ENCODE measurements around the gene SLC16A11. TPM values are rescaled to one million over a fixed set of nuclear protein-coding genes. Genes with fewer than 3 reads are reported as not detected.
A peak's percentile ranks its signal among the peaks of the same experiment; 100 is the strongest.

SLC16A11 gene
- polyA plus RNA-seq, 2 of the 4 experiments (the other 2 are of a cell fraction) = not detected

DNA sequence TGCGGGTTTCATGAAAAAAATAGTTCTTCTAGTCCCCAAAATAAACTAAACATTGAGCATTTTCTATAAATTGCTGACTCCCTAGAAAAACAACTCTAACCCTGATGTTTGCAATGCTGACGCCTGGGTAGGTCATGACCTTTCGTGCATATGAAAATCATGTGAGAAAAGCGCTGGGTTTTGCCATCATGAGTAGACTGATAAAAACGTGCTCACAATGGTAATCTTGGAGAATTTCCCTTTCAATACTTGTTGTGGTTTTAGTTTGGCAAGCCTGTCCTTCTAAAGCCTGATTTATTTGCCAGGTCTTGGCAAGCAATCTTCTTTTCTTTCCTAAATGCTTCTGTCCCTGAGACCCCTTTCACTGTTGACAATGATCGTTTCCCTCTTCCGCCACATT lies 40.2 kb upstream of the SLC16A11 start:
- DNase-seq (ENCODE audit: low read depth in 1 of 2, low spot score in 1 of 2) = no peak
- Histone ChIP-seq H3K4me1 (peaks cover 14% of the 10 kb centered on the region), H3K4me3 (no peak overlapping the region), H3K27ac (no peak overlapping the region), H3K4me2 (no peak overlapping the region), H3K9me3 (no peaks in the 10 kb centered on the region)
- ChIA-PET CTCF (interaction anchor here (0.6 to 1.6 kb wide), 4 partner anchors 9 to 53 kb away, joined by 3 to 7 read pairs (median 3); no protein-coding TSS in a partner anchor), POLR2A (no interaction called here)
- no peak for ATAC-seq
- WGBS (ENCODE audit: missing lambda C conversion rate) = 64% methylated on average over 7 of the region's 7 CpGs
- FAIRE-seq = peak; percentile 36
- TF ChIP-seq CEBPB (IDR thresholded peaks at IDR 0.05) (no peak), NPAS2 (CRISPR knock-in tag; IDR thresholded peaks at IDR 0.05; ENCODE audit: borderline replicate concordance) (no peak), MAFK (IDR thresholded peaks at IDR 0.05; ENCODE audit: partially characterized antibody) (peak; percentile 84), RCOR1 (IDR thresholded peaks at IDR 0.05; ENCODE audit: low read depth, low read length) (no peak)

DNA sequence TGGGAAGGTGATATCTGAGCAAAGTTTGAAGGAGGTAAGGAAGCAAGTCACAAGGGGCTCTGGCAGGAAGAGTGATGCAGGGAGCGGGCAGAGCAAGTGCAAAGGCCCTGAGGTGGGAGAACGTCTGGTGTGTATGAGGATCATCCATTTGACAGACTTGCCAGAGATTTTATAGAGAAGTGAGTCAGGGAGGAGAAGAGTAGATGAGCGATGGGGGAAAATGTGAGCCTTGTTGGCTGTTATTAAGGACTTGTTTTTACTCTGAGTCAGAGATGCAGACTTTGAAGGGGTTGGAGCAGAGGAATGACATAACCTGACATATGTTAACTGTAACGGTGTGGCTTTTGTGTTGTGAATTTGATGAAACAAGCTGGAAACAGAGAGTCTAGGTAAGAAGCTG lies 39.7 kb upstream of the SLC16A11 start:
- ChIA-PET POLR2A (no interaction called here), CTCF (interaction anchor here (1.5 kb wide), 1 partner anchor 9 kb away, joined by 7 read pairs; no protein-coding TSS in a partner anchor)
- H3K4me2 ChIP-seq = no peak overlapping the region
- DNase-seq (ENCODE audit: low read depth in 1 of 2, low spot score in 1 of 2) = no peak
- 36% methylated on average over 4 of the region's 4 CpGs for WGBS (ENCODE audit: missing lambda C conversion rate)
- no peak overlapping the region for H3K4me3 ChIP-seq
- FAIRE-seq = peak; percentile 18
- no peak for TF ChIP-seq NPAS2 (CRISPR knock-in tag; IDR thresholded peaks at IDR 0.05; ENCODE audit: borderline replicate concordance)
- TF ChIP-seq ZFP36 (IDR thresholded peaks at IDR 0.05; ENCODE audit: borderline replicate concordance, partially characterized antibody) = no peak
- TF ChIP-seq HEYL (CRISPR knock-in tag; IDR thresholded peaks at IDR 0.05) = no peak
- TF ChIP-seq FOSL2 (IDR thresholded peaks at IDR 0.05) = no peak
- no peak for TF ChIP-seq FOSL2 (CRISPR knock-in tag; IDR thresholded peaks at IDR 0.05)
- no peak for TF ChIP-seq MYC (IDR thresholded peaks at IDR 0.05; ENCODE audit: borderline replicate concordance, low read length)
- no peak for TF ChIP-seq HOXB13 (CRISPR knock-in tag; IDR thresholded peaks at IDR 0.05; ENCODE audit: low read depth)
- TF ChIP-seq, protein P1, sequence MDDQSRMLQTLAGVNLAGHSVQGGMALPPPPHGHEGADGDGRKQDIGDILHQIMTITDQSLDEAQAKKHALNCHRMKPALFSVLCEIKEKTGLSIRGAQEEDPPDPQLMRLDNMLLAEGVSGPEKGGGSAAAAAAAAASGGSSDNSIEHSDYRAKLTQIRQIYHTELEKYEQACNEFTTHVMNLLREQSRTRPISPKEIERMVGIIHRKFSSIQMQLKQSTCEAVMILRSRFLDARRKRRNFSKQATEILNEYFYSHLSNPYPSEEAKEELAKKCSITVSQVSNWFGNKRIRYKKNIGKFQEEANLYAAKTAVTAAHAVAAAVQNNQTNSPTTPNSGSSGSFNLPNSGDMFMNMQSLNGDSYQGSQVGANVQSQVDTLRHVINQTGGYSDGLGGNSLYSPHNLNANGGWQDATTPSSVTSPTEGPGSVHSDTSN (IDR thresholded peaks at IDR 0.05) = no peak
- no peak for TF ChIP-seq ZC3H11A (IDR thresholded peaks at IDR 0.05)
- TF ChIP-seq, protein P2, sequence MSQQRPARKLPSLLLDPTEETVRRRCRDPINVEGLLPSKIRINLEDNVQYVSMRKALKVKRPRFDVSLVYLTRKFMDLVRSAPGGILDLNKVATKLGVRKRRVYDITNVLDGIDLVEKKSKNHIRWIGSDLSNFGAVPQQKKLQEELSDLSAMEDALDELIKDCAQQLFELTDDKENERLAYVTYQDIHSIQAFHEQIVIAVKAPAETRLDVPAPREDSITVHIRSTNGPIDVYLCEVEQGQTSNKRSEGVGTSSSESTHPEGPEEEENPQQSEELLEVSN (IDR thresholded peaks at IDR 0.05; ENCODE audit: borderline replicate concordance, low read depth) = no peak
- TF ChIP-seq NR3C1 (IDR thresholded peaks at IDR 0.05) = no peak
- no peak for TF ChIP-seq JUN (IDR thresholded peaks at IDR 0.05)
- TF ChIP-seq MAFK (IDR thresholded peaks at IDR 0.05; ENCODE audit: partially characterized antibody) = no peak
- TF ChIP-seq, protein P3, sequence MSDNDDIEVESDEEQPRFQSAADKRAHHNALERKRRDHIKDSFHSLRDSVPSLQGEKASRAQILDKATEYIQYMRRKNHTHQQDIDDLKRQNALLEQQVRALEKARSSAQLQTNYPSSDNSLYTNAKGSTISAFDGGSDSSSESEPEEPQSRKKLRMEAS (IDR thresholded peaks at IDR 0.05) = no peak
- no peak for TF ChIP-seq ESRRA (IDR thresholded peaks at IDR 0.05; ENCODE audit: borderline replicate concordance, low read length)
- no peak for TF ChIP-seq RARB (CRISPR knock-in tag; IDR thresholded peaks at IDR 0.05)
- no peak for TF ChIP-seq EHF (CRISPR knock-in tag; IDR thresholded peaks at IDR 0.05)
- no peak for TF ChIP-seq KDM5A (IDR thresholded peaks at IDR 0.05)
- peak; percentile 45 to 50; a peak in 3 of 6 replicates for ATAC-seq
- no peaks in the 10 kb centered on the region for H3K9me3 ChIP-seq
- H3K27ac ChIP-seq = no peak overlapping the region
- H3K4me1 ChIP-seq = peaks cover 10% of the 10 kb centered on the region

DNA sequence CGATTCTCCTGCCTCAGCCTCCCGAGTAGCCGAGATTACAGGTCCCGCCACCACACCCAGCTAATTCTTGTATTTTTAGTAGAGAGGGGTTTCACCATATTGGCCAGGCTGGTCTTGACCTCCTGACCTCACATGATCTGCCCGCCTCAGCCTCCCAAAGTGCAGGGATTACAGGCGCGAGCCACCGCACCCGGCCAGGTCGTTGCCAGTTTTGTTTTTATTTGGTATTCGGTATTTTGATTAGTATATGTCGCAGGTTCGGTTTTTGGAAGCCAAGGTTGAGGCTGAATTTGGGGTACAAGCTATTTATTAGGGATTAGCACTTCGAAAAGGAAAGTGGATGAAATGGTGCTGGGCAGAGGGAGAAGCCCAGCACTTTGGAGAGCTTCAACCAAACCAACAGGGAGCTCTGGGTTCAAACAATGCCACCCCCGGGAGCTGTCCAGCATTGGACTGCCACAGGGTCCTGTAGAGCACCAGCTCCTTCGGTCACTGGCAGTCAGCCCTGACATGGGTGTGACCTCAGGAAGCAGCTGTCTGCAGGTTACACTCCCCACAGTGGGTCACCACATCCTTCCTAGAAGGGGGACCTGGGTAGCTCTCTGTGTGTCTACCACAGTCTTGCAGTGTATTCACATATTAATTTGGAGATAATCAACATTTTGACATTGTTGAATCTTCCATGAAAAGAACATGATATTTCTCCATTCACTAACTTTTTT lies 37.6 kb upstream of the SLC16A11 start:
- no peak for DNase-seq (ENCODE audit: low read depth in 1 of 2, low spot score in 1 of 2)
- whole genome bisulfite sequencing (ENCODE audit: missing lambda C conversion rate) = 66% methylated on average over 16 of the region's 16 CpGs
- Histone ChIP-seq H3K4me1 (no peaks in the 10 kb centered on the region), H3K4me3 (no peak overlapping the region), H3K9me3 (no peaks in the 10 kb centered on the region), H3K27ac (no peak overlapping the region), H3K4me2 (no peak overlapping the region)
- ChIA-PET POLR2A (no interaction called here), CTCF (interaction anchor here (0.5 to 2.9 kb wide), 12 partner anchors 11 to 102 kb away, joined by 3 to 15 read pairs (median 3); no protein-coding TSS in a partner anchor)
- TF ChIP-seq, protein P4, sequence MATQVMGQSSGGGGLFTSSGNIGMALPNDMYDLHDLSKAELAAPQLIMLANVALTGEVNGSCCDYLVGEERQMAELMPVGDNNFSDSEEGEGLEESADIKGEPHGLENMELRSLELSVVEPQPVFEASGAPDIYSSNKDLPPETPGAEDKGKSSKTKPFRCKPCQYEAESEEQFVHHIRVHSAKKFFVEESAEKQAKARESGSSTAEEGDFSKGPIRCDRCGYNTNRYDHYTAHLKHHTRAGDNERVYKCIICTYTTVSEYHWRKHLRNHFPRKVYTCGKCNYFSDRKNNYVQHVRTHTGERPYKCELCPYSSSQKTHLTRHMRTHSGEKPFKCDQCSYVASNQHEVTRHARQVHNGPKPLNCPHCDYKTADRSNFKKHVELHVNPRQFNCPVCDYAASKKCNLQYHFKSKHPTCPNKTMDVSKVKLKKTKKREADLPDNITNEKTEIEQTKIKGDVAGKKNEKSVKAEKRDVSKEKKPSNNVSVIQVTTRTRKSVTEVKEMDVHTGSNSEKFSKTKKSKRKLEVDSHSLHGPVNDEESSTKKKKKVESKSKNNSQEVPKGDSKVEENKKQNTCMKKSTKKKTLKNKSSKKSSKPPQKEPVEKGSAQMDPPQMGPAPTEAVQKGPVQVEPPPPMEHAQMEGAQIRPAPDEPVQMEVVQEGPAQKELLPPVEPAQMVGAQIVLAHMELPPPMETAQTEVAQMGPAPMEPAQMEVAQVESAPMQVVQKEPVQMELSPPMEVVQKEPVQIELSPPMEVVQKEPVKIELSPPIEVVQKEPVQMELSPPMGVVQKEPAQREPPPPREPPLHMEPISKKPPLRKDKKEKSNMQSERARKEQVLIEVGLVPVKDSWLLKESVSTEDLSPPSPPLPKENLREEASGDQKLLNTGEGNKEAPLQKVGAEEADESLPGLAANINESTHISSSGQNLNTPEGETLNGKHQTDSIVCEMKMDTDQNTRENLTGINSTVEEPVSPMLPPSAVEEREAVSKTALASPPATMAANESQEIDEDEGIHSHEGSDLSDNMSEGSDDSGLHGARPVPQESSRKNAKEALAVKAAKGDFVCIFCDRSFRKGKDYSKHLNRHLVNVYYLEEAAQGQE (IDR thresholded peaks at IDR 0.05) = peak; percentile 77
- TF ChIP-seq HOXA7 (CRISPR knock-in tag; IDR thresholded peaks at IDR 0.05) = no peak
- no peak for TF ChIP-seq ESRRA (IDR thresholded peaks at IDR 0.05; ENCODE audit: borderline replicate concordance, low read length)
- TF ChIP-seq, protein P5, sequence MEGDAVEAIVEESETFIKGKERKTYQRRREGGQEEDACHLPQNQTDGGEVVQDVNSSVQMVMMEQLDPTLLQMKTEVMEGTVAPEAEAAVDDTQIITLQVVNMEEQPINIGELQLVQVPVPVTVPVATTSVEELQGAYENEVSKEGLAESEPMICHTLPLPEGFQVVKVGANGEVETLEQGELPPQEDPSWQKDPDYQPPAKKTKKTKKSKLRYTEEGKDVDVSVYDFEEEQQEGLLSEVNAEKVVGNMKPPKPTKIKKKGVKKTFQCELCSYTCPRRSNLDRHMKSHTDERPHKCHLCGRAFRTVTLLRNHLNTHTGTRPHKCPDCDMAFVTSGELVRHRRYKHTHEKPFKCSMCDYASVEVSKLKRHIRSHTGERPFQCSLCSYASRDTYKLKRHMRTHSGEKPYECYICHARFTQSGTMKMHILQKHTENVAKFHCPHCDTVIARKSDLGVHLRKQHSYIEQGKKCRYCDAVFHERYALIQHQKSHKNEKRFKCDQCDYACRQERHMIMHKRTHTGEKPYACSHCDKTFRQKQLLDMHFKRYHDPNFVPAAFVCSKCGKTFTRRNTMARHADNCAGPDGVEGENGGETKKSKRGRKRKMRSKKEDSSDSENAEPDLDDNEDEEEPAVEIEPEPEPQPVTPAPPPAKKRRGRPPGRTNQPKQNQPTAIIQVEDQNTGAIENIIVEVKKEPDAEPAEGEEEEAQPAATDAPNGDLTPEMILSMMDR (IDR thresholded peaks at IDR 0.05) = no peak
- TF ChIP-seq, protein P6, sequence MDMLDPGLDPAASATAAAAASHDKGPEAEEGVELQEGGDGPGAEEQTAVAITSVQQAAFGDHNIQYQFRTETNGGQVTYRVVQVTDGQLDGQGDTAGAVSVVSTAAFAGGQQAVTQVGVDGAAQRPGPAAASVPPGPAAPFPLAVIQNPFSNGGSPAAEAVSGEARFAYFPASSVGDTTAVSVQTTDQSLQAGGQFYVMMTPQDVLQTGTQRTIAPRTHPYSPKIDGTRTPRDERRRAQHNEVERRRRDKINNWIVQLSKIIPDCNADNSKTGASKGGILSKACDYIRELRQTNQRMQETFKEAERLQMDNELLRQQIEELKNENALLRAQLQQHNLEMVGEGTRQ (IDR thresholded peaks at IDR 0.05) = no peak
- FAIRE-seq = no peak
- no peak for ATAC-seq
